PC-3 (cell line): ENCODE data around the gene P3H3.

ENCODE experiments used
- CTCF ChIP-seq: fragments of 300-600 bp; sonication (generic); conservative IDR thresholded peaks from 2 replicates; pipeline ENCODE4 v1.5.1; 2017; ENCODE audit warnings: antibody characterized with exemption, low read depth, mild to moderate bottlenecking, low read length
- EZH2 ChIP-seq: fragments of 300-600 bp; sonication (generic); IDR thresholded peaks from one replicate; pipeline ENCODE4 v1.6.1; 2017; ENCODE audit warnings: antibody characterized with exemption, mild to moderate bottlenecking, low read length; ENCODE audit not compliant: unreplicated experiment
- EZH2phosphoT487 ChIP-seq: fragments of 300-600 bp; sonication (generic); IDR thresholded peaks from 2 replicates; pipeline ENCODE4 v1.6.1; 2018; ENCODE audit warnings: mild to moderate bottlenecking, antibody characterized with exemption, low read length, borderline replicate concordance

DNA sequence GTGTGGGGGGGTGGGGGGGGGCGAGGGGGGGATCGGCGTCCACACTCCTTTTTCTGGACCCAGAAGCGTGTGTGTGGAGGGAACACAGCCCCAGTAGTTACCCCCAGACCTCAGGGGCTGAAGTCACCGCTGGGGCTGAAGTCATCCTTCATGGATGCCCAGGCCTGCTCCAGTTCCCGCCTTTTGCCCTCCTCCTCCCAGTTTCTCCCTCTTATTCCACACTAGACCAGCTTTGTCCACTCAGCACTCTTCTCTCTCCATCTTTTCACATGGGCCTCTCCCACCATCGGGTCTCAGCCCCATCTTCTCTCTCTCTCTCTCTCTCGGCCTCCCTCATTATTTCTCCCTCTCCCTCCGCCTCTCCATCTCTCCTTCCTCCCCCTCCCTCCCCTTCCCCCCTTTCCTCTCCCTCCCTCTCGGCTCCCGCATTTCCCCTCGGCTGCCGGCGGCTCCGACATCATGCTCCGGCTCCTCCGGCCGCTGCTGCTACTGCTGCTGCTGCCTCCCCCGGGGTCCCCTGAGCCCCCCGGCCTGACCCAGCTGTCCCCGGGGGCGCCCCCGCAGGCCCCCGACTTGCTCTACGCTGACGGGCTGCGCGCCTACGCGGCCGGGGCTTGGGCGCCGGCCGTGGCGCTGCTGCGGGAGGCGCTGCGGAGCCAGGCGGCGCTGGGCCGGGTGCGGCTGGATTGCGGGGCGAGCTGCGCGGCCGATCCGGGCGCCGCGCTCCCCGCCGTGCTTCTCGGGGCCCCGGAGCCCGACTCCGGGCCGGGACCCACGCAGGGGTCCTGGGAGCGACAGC lies at the start of gene P3H3:
- TF ChIP-seq CTCF, result no peak
- no peak for TF ChIP-seq EZH2phosphoT487
- TF ChIP-seq EZH2, result no peak
